H1 (cell line): Measurements from ENCODE around the gene TRIM32. TPM values are rescaled to one million over a fixed set of nuclear protein-coding genes. Genes with fewer than 3 reads are reported as not detected.

Experiments used
- BACH1 ChIP-seq: IDR thresholded peaks from 2 replicates; pipeline ENCODE4 v1.6.1; 2012; ENCODE audit warnings: low read length, improper control_type of control experiment
- BCL11A ChIP-seq, 2 experiments: IDR thresholded peaks; one replicate each; pipeline ENCODE4 v1.6.1; 2011; ENCODE audit warnings: low read depth in 2 of 2, low read length in 2 of 2, mild to moderate bottlenecking in 2 of 2
- CHD7 ChIP-seq: fragments of 300-600 bp; sonication (generic); IDR thresholded peaks from 2 replicates; pipeline ENCODE4 v1.7.1; 2012; ENCODE audit warnings: low read length, moderate library complexity, mild to moderate bottlenecking, inconsistent platforms; ENCODE audit not compliant: insufficient replicate concordance
- SUZ12 ChIP-seq: fragments of 200-600 bp; sonication (generic); IDR thresholded peaks from 2 replicates; pipeline ENCODE4 v1.6.1; 2012; ENCODE audit warnings: mild to moderate bottlenecking, inconsistent platforms, low read length, moderate library complexity, mixed read lengths
- polyA plus RNA-seq, 7 experiments: library from polyadenylated mRNA; depleted of rRNA in 3 of 7; stranded (reverse) in 5 of 7; unstranded in 2 of 7; fragments of >200 nt in 5 of 7; fragments of 200-250 nt in 2 of 7; gene quantifications; 1 replicate in 5 of 7; 2 replicates in 1 of 7; 4 replicates in 1 of 7; pipeline versions ENCODE4 v1.2.1 to v1.2.3, GENCODE V29; 2011 to 2013; ENCODE audit warnings: missing spikeins in 2 of 7, mixed read lengths in 2 of 7
- total RNA-seq: library from RNA; stranded (reverse); fragmentation: NEBNext Ultra II Directional; extraction: Animal tissue kit (Norgen Biotek cat#: 25700); gene quantifications from 2 replicates; pipeline ENCODE4 v1.2.1, GENCODE V29; 2021

The TRIM32 gene
- total and polyA plus RNA-seq, 2 of the 8 experiments (the other 6 are each of a cell fraction or from before 2014, with no cell fraction given): 10.5 to 17.3 TPM

GRCh38 chr9:116683535-116683934, 3.6 kb upstream of the TRIM32 start (continued):
- TF ChIP-seq CHD7 (no peak), BCL11A (IDR thresholded peaks at IDR 0.05; ENCODE audit: low read depth in 2 of 2, low read length in 2 of 2) (no peak), BACH1 (no peak), SUZ12 (no peak)
